AG20443 (cell line): ENCODE results near the gene MTRR.
"Not testable (repeated sequence)": the region's sequence is repeated elsewhere in the genome, so short reads cannot be mapped to it uniquely, and the experiment has no call there.

Experiments
- DNase-seq: peaks from one replicate; pipeline ENCODE4 v3.0.0; 2012; ENCODE audit warnings: low spot score, mixed read lengths

Gene MTRR

GRCh38 chr5:7897014-7897600, 28.2 kb downstream of the MTRR start:
- peak; percentile 20 for DNase-seq

- no peak for DNase-seq
These were observed 33.3 kb downstream of the MTRR start for GRCh38 chr5:7902201-7902600.

GRCh38 chr5:7902666-7903625, 34.0 kb downstream of the MTRR start:
- no peak for DNase-seq

- no peak for DNase-seq
These were observed 35.2 kb downstream of the MTRR start for GRCh38 chr5:7904170-7904569.

- DNase-seq: no peak
These were observed 38.7 kb downstream of the MTRR start for GRCh38 chr5:7907612-7908011.

- DNase-seq: no peak
These were observed 39.4 kb downstream of the MTRR start for GRCh38 chr5:7908317-7908716.

GRCh38 chr5:7910738-7911428, 41.9 kb downstream of the MTRR start:
- no peak for DNase-seq

- not testable (repeated sequence) for DNase-seq
These were observed 42.5 kb downstream of the MTRR start for GRCh38 chr5:7911429-7911771.

GRCh38 chr5:7916171-7916804, 47.3 kb downstream of the MTRR start:
- no peak for DNase-seq

GRCh38 chr5:7917130-7918123, 48.5 kb downstream of the MTRR start:
- DNase-seq: no peak

GRCh38 chr5:7925961-7926695, 57.2 kb downstream of the MTRR start:
- DNase-seq: peak; percentile 78

GRCh38 chr5:7926720-7927119, 57.8 kb downstream of the MTRR start:
- no peak for DNase-seq

GRCh38 chr5:7927466-7928375, 58.8 kb downstream of the MTRR start:
- peak; percentile 82 for DNase-seq

- DNase-seq: no peak
These were observed 61.1 kb downstream of the MTRR start for GRCh38 chr5:7930011-7930410.

GRCh38 chr5:7941692-7942091, 72.7 kb downstream of the MTRR start:
- no peak for DNase-seq

GRCh38 chr5:7947301-7947700, 78.4 kb downstream of the MTRR start:
- DNase-seq: no peak
